Activated CD4-positive, alpha-beta memory T cell treated with anti-CD3 and anti-CD28 coated beads for 36 hours (primary cell): Measurements from ENCODE around the gene PLA2G1B. TPM values are rescaled to one million over a fixed set of nuclear protein-coding genes. Genes with fewer than 3 reads are reported as not detected.
A peak's percentile ranks its signal among the peaks of the same experiment; 100 is the strongest.
"Not testable (repeated sequence)": the region's sequence is repeated elsewhere in the genome, so short reads cannot be mapped to it uniquely, and the experiment has no call there.

ENCODE experiments used
- CTCF ChIA-PET: fragments of 350-600 bp; sonication (Branson Sonifier 250); formaldehyde crosslinking; loops from one replicate; lab custom pipeline; 2021; ENCODE audit warnings: antibody characterized with exemption, inconsistent platforms; lab: Charles Lee
- POLR2A ChIA-PET: fragments of 350-600 bp; sonication (Branson Sonifier 250); formaldehyde crosslinking; loops from one replicate; lab custom pipeline; 2021; ENCODE audit warnings: antibody characterized with exemption; lab: Charles Lee
- DNase-seq: peaks from one replicate; pipeline ENCODE4 v3.0.0-alpha.2; 2020
- H3K27ac Mint-ChIP-seq: one replicate; pipeline ENCODE4 v1.8.0; 2021; ENCODE audit warnings: mixed read lengths
- H3K27me3 Mint-ChIP-seq: one replicate; pipeline ENCODE4 v1.8.0; 2021; ENCODE audit warnings: mixed read lengths
- H3K36me3 Mint-ChIP-seq: one replicate; pipeline ENCODE4 v1.8.0; 2021; ENCODE audit warnings: mixed read lengths
- H3K4me1 Mint-ChIP-seq: one replicate; pipeline ENCODE4 v1.8.0; 2021; ENCODE audit warnings: low read depth, mixed read lengths
- H3K4me3 Mint-ChIP-seq: one replicate; pipeline ENCODE4 v1.8.0; 2021; ENCODE audit warnings: mild to moderate bottlenecking, mixed read lengths
- H3K9me3 Mint-ChIP-seq: one replicate; pipeline ENCODE4 v1.8.0; 2021; ENCODE audit warnings: mixed read lengths
- intact Hi-C: fragments of 100-400 bp; cut with micrococcal nuclease; formaldehyde crosslinking; loops from one replicate; pipeline ENCODE4 v1.15.1; 2023
- total RNA-seq, 2 experiments: library from RNA; stranded (reverse); gene quantifications; one replicate each; pipeline ENCODE4 v1.2.3, GENCODE V29; 2021

The PLA2G1B gene
- total RNA-seq, 2 experiments from 2014 or later: not detected

GRCh38 chr12:120342175-120343038 lies 14.8 kb upstream of the PLA2G1B start:
- POLR2A ChIA-PET: no interaction called here
- no peak overlapping the region for H3K27ac Mint-ChIP-seq
- CTCF ChIA-PET: interaction anchor here (0.6 kb wide), 1 partner anchor 25 kb away, joined by 3 read pairs; no protein-coding TSS in a partner anchor
- H3K36me3 Mint-ChIP-seq: peaks cover 6% of the 10 kb centered on the region
- H3K27me3 Mint-ChIP-seq: peaks cover 3% of the 10 kb centered on the region
- no peak overlapping the region for H3K4me3 Mint-ChIP-seq
- no peaks in the 10 kb centered on the region for H3K4me1 Mint-ChIP-seq
- no peak for DNase-seq
- H3K9me3 Mint-ChIP-seq: peaks cover 11% of the 10 kb centered on the region
- intact Hi-C loops: no loop called here

GRCh38 chr12:120339256-120339655 lies 11.7 kb upstream of the PLA2G1B start:
- CTCF ChIA-PET: interaction anchor here (1.7 kb wide), 1 partner anchor 28 kb away, joined by 4 read pairs; no protein-coding TSS in a partner anchor
- DNase-seq: no peak
- intact Hi-C loops: no loop called here
- H3K4me3 Mint-ChIP-seq: no peak overlapping the region
- peaks cover 7% of the 10 kb centered on the region for H3K36me3 Mint-ChIP-seq
- H3K27me3 Mint-ChIP-seq: peaks cover 6% of the 10 kb centered on the region
- H3K27ac Mint-ChIP-seq: no peak overlapping the region
- no peaks in the 10 kb centered on the region for H3K4me1 Mint-ChIP-seq
- H3K9me3 Mint-ChIP-seq: peaks cover 27% of the 10 kb centered on the region
- POLR2A ChIA-PET: no interaction called here

- Mint-ChIP-seq H3K27me3 (peaks cover 6% of the 10 kb centered on the region), H3K27ac (no peak overlapping the region), H3K4me3 (no peak overlapping the region), H3K36me3 (peaks cover 7% of the 10 kb centered on the region), H3K9me3 (peaks cover 27% of the 10 kb centered on the region), H3K4me1 (no peaks in the 10 kb centered on the region)
- ChIA-PET POLR2A (no interaction called here), CTCF (no interaction called here)
- DNase-seq: no peak
- intact Hi-C loops: no loop called here
These were observed 10.2 kb upstream of the PLA2G1B start for GRCh38 chr12:120337730-120338129.

- H3K9me3 Mint-ChIP-seq: peaks cover 27% of the 10 kb centered on the region
- H3K4me3 Mint-ChIP-seq, CTCF ChIA-PET, H3K4me1 Mint-ChIP-seq, POLR2A ChIA-PET, H3K27me3 Mint-ChIP-seq, H3K36me3 Mint-ChIP-seq, DNase-seq, H3K27ac Mint-ChIP-seq, intact Hi-C loops: not testable (repeated sequence)
These were observed 8.8 kb upstream of the PLA2G1B start for GRCh38 chr12:120336392-120336791.

GRCh38 chr12:120335447-120335846 lies 7.9 kb upstream of the PLA2G1B start:
- H3K36me3 Mint-ChIP-seq, intact Hi-C loops, H3K27me3 Mint-ChIP-seq, H3K4me1 Mint-ChIP-seq, POLR2A ChIA-PET, H3K27ac Mint-ChIP-seq, H3K4me3 Mint-ChIP-seq: not testable (repeated sequence)
- peak; percentile 68 for DNase-seq
- CTCF ChIA-PET: interaction anchor here (0.6 kb wide), 1 partner anchor 33 kb away, joined by 3 read pairs; the partner anchor contains the start of gene SIRT4
- H3K9me3 Mint-ChIP-seq: peaks cover 27% of the 10 kb centered on the region

GRCh38 chr12:120332523-120332922 lies 4.9 kb upstream of the PLA2G1B start:
- Mint-ChIP-seq H3K4me3 (no peak overlapping the region), H3K27me3 (peaks cover 5% of the 10 kb centered on the region), H3K36me3 (peaks cover 1% of the 10 kb centered on the region), H3K27ac (no peak overlapping the region), H3K4me1 (no peaks in the 10 kb centered on the region), H3K9me3 (peaks cover 17% of the 10 kb centered on the region)
- POLR2A ChIA-PET: no interaction called here
- intact Hi-C loops: no loop called here
- CTCF ChIA-PET: interaction anchor here (1.4 kb wide), 1 partner anchor 25 kb away, joined by 4 read pairs; no protein-coding TSS in a partner anchor
- DNase-seq: no peak

- H3K27ac Mint-ChIP-seq: no peak overlapping the region
- H3K36me3 Mint-ChIP-seq: no peaks in the 10 kb centered on the region
- intact Hi-C loops: no loop called here
- POLR2A ChIA-PET: no interaction called here
- H3K9me3 Mint-ChIP-seq: peaks cover 13% of the 10 kb centered on the region
- no peak for DNase-seq
- H3K27me3 Mint-ChIP-seq: peaks cover 5% of the 10 kb centered on the region
- H3K4me1 Mint-ChIP-seq: no peaks in the 10 kb centered on the region
- H3K4me3 Mint-ChIP-seq: no peak overlapping the region
- CTCF ChIA-PET: interaction anchor here (1.4 kb wide), 1 partner anchor 25 kb away, joined by 4 read pairs; no protein-coding TSS in a partner anchor
These were observed 4.5 kb upstream of the PLA2G1B start for GRCh38 chr12:120332041-120332440.

- Mint-ChIP-seq H3K9me3 (peaks cover 7% of the 10 kb centered on the region), H3K27me3 (peaks cover 5% of the 10 kb centered on the region), H3K4me3 (no peak overlapping the region), H3K36me3 (no peaks in the 10 kb centered on the region), H3K27ac (no peak overlapping the region), H3K4me1 (no peaks in the 10 kb centered on the region)
- intact Hi-C loops: no loop called here
- ChIA-PET POLR2A (no interaction called here), CTCF (interaction anchor here (1.4 kb wide), 1 partner anchor 26 kb away, joined by 4 read pairs; no protein-coding TSS in a partner anchor)
- no peak for DNase-seq
These were observed 3.8 kb upstream of the PLA2G1B start for GRCh38 chr12:120331390-120331789.

GRCh38 chr12:120328228-120328627 lies 649 bp upstream of the PLA2G1B start:
- Mint-ChIP-seq H3K9me3 (no peaks in the 10 kb centered on the region), H3K4me3 (no peak overlapping the region), H3K27me3 (peaks cover 2% of the 10 kb centered on the region), H3K27ac (no peak overlapping the region), H3K4me1 (peaks cover 2% of the 10 kb centered on the region), H3K36me3 (no peaks in the 10 kb centered on the region)
- DNase-seq: no peak
- ChIA-PET CTCF (no interaction called here), POLR2A (interaction anchor here (1.2 kb wide), 1 partner anchor 36 kb away, joined by 5 read pairs; the partner anchor contains the start of gene RNU4-2)
- intact Hi-C loops: no loop called here

GRCh38 chr12:120324841-120325417 lies 2.6 kb downstream of the PLA2G1B start:
- peaks cover 2% of the 10 kb centered on the region for H3K4me1 Mint-ChIP-seq
- H3K27me3 Mint-ChIP-seq: no peaks in the 10 kb centered on the region
- H3K4me3 Mint-ChIP-seq: no peak overlapping the region
- DNase-seq: no peak
- intact Hi-C loops: loop anchor here (1.0 to 2.0 kb wide), 4 partner anchors 8 to 362 kb away; partner anchors contain the start of genes COX6A1, MLEC and POP5
- H3K36me3 Mint-ChIP-seq: no peaks in the 10 kb centered on the region
- CTCF ChIA-PET: interaction anchor here (0.6 to 1.2 kb wide), 8 partner anchors 10 to 323 kb away, joined by 3 to 5 read pairs (median 3); partner anchors contain the start of genes PXN and SRSF9
- no peak overlapping the region for H3K27ac Mint-ChIP-seq
- no peaks in the 10 kb centered on the region for H3K9me3 Mint-ChIP-seq
- POLR2A ChIA-PET: interaction anchor here (0.6 to 0.7 kb wide), 2 partner anchors 33 to 101 kb away, joined by 3 to 4 read pairs; partner anchors contain the start of gene RNU4-2

- no peak overlapping the region for H3K4me3 Mint-ChIP-seq
- H3K36me3 Mint-ChIP-seq: no peaks in the 10 kb centered on the region
- ChIA-PET CTCF (interaction anchor here (0.7 kb wide), 2 partner anchors 17 to 104 kb away, joined by 3 to 4 read pairs; no protein-coding TSS in a partner anchor), POLR2A (interaction anchor here (0.7 to 1.1 kb wide), 2 partner anchors 9 to 31 kb away, joined by 3 to 4 read pairs; partner anchors contain the start of gene RNU4-1)
- H3K27me3 Mint-ChIP-seq: no peaks in the 10 kb centered on the region
- intact Hi-C loops: loop anchor here (2.0 kb wide), 3 partner anchors 115 to 363 kb away; partner anchors contain the start of genes COX6A1, MLEC and POP5
- no peaks in the 10 kb centered on the region for H3K9me3 Mint-ChIP-seq
- DNase-seq: no peak
- no peak overlapping the region for H3K27ac Mint-ChIP-seq
- peaks cover 2% of the 10 kb centered on the region for H3K4me1 Mint-ChIP-seq
These were observed 3.8 kb downstream of the PLA2G1B start for GRCh38 chr12:120323772-120324171.
